Stimulated activated CD8-positive, alpha-beta memory T cell treated with anti-CD3 and anti-CD28 coated beads, Interleukin-7, amount 100 ng/mL, for 1 hour (primary cell): ENCODE results near the gene ASTN2.

Source experiments
- DNase-seq, 2 donors: peaks; one replicate each; pipeline ENCODE4 v3.0.0-alpha.2; 2020; ENCODE audit warnings: low read depth in 2 of 2

Gene ASTN2

DNA sequence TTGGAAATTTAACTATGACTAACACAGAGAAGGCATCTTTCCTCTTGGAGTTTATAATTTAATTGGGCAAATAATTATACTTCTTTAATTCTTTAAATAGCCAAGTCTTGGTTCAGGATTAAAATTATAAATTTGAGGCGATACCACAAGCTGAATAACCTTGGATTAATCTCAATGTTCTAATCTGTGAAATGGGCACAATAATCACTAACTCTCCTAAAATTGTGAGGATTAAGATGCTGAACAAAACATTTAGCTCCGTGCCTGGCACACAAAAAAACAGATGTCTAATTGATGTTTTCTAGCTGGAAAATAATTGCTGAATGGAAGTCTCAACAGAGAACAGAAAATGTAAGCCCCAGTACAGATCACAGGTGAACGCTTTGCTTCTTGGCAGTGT lies 797.5 kb downstream of the ASTN2 start:
- DNase-seq, result no peak

DNA sequence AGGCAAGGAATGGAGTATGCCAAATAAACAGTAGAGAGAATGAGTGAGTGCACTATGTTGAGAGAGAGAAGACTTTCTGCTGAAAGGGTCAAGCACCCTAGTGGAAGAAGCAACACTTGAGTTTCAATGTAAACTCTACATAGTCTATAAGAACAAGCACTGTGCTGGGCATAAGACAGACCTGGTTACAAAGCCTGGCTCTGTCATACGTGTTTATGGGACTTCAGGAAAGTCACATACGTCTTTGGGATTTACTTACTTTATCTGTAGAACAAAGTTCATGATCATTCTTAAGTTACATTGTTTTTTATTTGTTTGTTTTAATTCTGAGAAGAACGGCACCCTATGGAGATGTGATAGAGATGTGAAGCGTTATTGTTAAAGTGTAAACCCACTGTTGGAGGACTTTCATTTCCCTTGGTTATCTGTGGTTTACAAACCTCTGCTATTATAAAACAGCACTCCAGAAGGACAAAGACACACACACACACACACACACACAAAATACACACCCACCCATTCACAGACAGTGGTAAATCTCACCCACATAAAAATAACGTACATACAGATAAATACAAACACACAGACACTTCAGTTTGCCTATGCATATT lies 798.4 kb downstream of the ASTN2 start:
- DNase-seq, result no peak

DNA sequence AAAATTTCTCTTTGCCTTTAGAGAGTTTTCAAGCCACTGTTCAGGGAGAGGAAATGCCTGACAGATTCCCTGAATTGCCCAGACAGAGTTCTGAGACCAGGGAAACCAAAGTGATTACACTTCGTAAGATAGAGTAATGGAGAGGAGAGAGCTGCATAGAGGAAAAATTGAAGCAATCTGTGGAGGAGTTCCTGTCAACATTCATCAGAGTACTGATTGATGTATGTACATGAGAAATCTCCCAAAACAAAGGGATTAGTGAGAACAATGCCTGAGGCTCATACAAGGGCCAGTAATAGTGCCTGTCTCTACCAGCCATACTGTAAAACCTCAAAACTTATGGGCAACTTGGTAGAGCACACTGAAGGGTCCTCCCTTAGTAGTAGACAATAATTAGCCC lies 806.8 kb downstream of the ASTN2 start:
- no peak for DNase-seq

DNA sequence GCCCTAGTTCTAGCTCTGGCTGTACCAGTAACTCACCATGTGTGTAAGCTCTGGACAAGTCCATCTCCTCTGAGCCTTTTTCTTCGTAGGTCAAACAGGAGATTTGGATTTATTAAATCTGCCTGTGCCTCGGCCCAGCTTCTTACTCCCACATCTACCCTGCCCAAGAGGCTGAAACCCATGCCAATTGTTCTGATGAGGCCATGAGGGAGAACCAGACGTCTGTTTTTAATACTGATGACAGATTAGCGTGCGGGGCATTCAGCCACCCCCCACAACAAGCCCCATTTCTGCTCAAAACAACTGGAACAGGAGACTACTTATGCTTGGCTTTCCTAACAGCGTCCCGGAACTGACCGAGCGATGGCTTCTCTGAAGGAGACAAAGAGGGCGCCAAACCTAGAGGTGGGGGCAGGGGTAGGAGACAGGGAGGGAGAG lies 808.9 kb downstream of the ASTN2 start:
- DNase-seq, result no peak

DNA sequence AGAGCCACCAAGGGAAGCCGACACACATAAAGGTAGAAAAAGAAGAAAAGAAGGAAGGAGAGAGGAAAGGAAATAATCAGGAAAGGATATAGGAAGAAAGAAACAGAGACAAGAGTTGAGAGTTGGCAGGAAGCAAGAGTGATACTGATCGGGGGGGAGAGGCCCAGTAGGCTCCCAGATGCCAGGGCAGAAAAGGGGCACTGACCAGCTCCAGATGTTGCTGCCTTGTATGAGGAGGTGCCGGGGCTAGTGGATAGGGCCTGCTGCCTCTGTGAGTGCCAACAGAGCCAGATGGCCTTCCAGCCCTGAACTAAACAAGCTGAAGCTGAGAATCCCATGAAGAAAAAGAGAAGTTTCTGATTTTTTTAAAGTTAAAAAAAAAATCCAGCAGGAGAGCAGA lies 809.8 kb downstream of the ASTN2 start:
- no peak for DNase-seq

DNA sequence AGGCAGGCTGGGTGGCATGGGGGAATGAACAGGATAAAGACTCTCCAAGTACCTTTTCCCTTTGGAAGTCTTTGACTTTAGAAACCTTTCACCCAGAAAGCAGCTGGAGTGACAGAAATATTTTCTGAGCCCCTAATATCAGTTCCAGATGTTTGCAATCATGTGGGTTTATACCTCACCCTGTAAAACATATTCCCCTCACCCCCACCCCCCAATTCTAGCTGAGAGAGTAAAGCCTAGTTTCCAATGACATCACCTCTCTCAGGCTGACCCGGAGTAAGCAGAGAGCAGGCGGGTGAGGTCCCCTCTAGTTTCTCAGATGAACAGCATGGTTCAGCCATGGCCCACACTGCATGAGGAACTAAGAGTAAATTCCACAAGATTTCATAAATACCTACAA lies 810.6 kb downstream of the ASTN2 start:
- no peak for DNase-seq

DNA sequence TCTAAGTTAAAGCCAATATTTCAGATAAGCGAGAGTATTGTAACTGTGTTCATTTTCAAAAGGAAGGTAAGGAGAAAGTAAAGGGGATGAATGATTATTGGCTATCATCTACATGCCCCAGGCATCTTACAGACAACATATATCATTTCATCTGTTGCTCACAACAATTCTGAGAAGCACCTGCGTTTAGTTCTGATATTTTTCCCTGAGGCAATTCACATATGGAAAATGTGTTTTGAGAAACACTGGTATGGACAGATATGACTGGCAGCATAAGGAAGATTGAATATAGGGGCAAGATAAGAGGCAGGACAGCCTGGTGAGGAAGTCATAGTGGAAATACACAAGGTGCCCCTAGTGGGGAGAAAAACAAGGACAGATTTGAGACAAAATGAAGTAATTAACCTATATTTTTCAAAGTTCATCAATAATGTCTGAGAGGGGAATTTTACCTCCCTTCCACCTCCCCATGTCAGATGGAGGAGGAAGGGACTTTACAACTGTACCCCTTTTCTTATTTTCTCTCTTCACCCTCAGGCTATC lies 815.4 kb downstream of the ASTN2 start:
- no peak for DNase-seq

DNA sequence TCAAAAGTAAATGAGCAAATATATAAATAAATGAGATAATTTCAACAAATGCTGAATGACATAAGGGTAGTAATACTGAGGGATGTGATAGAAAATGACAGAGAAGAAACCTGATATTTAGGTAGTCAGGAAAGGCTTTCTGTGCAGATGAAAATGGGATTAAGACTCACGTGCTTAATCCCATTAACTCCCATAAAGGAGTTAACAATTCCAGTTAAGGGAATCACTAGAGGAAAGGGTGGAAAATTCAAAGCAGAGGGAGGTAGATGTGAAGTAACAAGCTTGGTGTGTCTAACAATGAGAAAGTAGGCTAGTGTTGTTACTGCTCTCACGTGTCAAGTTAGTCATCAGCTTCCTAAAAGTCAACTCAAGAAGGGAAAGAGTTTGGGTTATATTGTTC lies 818.2 kb downstream of the ASTN2 start:
- no peak for DNase-seq

DNA sequence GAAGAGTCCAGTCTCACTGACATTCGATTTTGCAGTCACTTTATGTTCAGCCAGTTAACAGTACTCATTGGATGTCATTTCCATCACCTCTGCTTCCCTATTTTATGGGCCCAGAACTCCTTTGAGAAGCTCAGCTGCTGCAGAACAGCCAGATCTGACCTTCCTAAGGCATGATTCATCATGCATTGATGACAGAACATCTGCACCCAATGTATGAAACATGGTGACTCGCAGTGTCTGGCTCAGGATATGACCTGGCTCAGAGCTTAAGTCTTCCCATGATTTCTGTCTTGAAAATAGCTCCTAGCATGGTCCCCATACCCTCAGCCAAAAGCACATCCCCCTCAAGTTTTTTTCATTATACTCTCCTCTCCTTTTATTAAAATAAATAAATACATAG lies 820.3 kb downstream of the ASTN2 start:
- DNase-seq, result no peak

DNA sequence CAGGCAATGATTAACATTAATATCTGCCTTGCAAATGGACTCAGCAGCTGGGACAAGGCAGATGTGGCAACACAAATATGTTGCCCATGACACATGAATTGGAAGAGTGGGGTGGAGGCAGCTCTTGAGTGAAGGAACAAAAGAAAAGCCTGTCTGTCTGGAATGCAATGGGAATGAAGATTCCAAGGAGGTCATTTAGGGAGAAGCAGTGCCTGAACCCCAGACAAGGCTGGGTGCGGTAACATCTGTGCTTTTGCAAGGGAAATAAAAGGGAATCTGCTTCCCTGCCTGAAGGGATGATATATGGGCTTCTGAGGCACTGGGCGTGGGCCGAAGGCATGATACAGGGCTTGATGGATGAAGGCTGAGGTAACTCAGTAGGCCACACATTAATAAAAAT lies 821.9 kb downstream of the ASTN2 start:
- no peak for DNase-seq

DNA sequence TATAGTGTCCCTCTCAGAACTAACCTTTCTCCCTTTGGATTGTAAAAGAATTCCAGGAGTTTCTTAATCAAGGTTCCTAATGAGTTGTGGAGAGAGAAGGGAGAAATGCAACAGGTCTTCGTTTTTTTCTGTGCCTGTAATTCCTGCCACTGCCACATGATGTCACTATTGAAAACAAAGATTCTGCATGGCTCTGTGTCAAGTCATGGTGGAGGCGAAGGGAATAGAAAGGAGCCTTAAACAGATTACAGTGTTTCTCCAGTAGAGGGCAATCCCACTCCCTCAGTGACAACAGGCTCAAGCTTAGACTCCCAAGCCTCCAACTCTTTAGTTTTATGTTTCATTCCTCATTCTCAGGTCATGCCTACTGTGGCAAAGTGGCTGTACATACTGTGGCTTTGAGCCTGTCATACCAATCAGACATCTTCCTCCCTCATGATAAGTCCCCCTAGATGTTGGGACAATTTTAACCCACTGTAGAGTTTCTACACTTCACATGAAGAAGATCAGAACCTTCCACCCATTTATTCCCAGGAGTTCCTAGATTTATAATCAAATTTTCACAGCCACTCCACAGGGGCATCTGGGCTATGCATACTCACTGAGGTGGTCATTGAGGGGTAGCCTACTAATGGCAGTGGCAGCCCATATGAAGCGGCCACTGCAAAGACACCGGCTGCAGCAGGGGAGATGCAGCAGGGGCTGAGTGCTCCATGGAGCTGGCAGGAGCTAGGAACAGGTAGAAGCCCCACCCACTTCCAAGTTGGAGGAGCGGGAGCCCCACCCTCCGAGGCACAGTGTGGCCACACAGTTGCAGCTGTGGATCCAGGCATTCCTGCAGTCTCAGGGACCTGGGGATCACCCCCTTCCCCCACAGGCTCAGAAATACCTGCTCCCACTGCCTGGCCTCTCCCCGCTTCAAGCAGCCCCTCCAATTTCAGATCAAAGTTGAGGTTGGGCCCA lies 825.2 kb downstream of the ASTN2 start:
- DNase-seq, result no peak

DNA sequence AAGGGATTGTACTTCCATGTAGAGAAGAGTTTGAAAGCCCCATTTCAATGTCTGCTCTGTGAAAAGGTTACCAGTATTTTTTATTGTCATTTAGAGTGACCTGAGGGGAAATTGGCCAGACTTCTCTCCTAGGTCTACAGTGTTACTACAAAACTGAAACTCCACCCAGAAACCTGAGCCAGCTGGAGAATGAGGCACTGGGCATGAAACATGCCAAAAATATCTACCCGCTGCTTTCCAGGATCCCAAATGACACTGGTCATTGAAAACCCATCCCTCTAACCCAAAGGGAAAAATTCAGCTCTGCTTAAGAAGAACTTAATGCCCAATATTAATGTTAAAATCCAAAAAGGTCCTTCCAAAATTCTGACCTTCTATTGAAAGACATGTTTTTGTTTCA lies 826.9 kb downstream of the ASTN2 start:
- no peak for DNase-seq

DNA sequence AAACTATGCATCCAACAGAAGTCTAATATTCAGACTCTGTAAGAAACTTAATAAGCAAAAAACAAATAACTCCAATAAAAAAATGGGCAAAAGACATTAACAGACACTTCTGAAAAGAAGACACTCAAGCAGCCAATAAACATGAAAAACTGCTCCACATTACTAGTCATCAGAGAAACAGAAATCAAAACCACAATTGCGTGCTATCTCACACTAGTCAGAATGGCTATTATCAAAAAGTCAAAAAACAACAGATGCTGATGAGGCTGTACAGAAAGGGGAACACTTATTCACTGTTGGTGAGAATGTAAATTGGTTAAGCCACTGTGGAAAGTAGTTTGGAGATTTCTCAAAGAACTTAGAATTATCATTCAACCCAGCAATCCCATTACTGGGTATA lies 829.0 kb downstream of the ASTN2 start:
- DNase-seq, result no peak

DNA sequence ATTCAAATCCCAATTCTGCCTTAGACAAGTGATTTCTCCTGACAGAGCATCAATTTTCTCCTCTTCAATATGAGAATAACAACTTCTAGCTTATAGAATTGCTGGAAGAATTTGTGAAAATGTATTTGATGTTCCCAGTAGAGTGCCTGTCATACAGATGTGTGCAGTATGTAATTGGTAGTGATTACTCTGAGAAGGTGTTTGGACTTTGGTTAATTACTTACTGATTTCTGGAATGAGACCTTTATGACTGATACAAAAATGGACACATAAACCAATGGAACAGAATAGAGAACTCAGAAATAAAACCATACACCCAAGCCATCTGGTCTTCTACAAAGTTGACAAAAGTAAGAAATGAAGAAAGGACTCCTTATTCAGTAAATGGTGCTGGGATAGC lies 829.7 kb downstream of the ASTN2 start:
- no peak for DNase-seq

DNA sequence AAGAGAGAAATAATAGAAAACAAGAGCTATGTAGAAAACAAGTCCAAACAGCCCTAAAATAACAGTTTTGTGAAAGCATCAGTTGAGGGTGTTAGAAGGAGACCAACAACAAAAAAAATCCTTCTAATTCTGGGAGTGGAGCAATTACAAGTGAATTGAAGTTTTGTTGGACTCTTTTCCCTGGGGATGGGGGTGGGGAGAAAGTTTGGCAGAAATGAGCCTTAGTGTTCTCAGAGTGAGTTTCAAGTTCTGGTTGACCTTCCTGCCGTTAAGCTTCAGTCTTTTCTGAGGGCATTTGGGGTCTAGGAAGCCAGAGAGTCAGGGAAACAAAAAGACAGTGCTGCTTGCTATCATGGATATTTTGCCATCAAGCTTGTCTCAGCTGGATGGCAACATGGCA lies 834.0 kb downstream of the ASTN2 start:
- no peak for DNase-seq

DNA sequence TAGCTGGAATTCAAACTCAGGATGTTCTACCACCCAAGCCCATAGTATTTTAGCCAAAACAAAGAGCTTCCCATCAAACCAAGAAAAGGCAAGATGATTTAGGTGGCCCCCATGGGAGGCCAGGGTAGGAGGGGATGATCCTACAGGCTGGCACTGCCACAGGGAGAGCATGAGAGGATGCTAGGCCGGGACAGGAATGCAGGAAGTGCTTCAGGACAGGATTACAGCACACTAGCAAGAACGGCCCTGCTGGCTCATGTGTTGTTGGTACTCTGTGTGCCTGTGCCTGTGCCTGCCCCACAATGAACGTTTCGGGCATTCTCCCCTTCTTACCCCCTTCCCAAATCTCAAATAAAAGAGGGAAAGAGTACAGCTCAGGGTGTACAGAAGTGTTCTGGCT lies 838.5 kb downstream of the ASTN2 start:
- DNase-seq, result no peak

DNA sequence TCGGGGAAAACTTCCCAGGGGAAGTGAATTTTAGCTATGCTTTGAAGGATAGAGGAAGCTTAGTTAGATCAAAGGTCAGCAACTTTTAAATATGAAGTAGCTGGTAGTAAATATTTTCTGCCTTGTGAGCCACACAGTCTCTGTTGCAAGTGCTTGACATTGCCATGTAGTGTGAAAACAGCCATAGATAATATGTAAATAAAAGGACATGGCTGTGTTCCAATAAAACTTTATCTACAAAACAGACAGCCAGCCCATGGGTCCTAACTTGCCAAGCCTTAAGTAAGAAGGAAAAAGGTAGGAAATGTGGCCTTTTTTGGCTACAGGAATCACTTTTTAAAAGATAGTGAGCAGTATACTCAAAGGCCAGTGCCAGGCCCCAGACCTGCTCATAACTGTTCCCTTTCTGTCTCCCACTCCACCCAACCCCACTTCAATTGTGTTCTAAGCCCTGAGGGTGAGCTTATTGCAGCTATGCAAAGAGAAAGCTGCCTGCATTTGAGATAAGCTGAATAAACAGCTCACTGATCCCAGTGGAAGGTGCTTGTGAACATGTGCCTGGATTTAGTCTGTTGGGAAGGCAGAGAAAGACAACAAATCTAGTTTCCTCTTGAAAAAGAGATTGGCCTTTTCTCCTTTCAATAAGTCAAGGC lies 840.7 kb downstream of the ASTN2 start:
- DNase-seq, result no peak

DNA sequence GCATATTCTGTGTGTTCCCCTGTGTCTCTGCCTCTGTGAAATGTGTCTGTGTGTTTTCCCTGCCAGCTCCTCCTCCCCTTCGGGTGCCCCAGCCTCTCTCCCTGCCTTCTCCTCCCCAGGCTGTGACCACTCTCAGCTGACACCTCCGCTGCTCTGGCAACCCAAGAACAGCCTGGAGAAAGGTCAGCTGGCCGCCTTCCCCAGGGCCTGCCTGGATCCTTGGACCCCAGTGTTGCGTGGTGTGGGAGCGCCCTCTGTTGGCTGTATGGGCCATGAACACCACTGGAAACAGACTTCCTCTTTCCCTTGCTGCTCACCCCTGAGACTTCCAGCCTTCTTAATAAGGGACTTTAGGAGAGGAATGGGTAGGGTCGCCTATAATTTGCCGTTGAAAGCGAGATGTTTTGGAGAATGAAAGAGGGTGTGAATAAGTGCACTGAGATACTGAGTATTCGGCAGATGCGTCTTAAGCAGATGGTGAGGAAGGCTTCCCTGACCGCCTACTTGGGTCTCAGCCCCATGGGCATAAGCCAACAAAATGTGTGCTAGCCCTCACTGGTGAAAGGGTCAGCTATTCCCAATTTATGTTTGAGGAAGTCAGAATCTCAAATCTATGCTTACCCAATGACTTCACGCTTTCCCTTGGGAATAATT lies 842.6 kb downstream of the ASTN2 start:
- no peak for DNase-seq

DNA sequence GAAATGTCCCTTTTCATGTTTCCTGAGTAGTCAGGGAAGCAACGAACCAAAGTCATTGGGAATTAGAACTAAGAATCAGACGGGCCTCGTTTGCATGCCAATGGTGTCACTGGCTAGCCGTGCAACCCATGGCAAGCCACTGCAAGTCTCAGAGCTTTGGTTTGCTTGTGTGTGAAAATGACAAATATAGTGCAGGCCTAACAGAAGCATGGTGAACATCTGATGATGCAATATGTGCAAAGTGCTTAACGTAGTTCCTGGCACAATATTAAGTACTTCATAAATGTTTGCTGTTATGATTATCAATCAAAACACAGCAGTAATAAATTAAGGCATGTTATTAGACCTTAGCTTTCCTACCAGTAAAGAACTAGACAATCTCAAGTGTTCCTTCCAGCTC lies 845.7 kb downstream of the ASTN2 start:
- DNase-seq, result no peak

DNA sequence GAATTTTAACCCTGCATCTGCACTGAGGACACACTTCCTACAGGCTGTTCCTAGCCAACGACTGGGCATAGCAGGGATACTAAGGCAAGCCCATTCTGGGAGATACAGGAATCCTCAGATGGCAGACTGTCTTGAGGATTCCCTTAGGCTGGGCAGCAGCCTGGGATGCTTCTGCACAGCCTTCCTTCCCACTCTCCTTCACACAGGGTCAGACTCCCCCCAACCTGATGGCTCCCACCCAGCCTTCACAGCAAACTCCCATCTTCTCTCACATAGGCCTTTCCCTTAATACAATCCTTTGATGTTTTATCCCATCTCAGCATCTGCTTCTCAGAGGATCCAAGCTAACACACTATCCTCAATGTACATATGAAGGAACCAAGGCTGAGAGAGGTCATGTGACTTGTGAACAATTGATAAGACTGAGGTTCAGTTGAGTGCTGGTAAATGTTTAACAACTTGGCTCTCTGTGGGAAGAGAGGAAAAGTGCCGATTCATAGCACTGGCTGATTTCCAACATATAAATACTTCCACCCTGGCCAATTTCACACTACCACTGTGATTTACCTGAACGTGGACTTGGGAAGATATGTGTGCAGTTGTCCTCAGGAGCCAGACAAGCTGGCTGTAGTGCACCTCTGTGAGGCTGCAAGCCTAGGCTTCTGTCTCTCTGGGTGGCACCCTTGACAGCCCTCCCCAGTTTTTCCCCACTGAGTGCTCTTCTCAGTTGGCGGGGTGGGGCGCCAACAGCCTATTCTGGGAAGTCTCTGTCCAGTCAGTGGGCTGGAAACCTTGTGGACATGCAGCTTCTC lies 848.0 kb downstream of the ASTN2 start:
- DNase-seq, result no peak

DNA sequence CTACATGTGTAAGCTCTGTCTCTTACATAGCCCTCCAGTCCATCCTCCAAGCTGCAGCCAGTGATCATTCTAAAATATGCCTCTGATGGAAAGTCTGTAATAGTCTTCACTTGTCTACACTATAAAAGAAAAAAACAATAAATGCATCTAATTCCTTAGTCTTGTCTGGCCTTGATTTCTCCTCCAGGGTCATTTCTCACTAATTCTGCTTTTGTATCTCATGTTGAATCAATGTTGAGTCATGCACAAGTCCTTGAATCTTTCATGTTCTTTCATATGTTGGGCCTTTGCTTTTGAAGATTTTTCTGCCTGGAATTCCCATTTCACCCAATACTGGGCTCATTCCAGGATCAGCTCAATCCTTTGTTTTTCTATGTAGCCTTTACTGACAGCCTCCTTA lies 848.9 kb downstream of the ASTN2 start:
- no peak for DNase-seq
